Endothelial cell of umbilical vein (primary cell): Measurements from ENCODE around the gene UPK3BL1. TPM values are rescaled to one million over a fixed set of nuclear protein-coding genes. Genes with fewer than 3 reads are reported as not detected.
"Not testable (repeated sequence)": the region's sequence is repeated elsewhere in the genome, so short reads cannot be mapped to it uniquely, and the experiment has no call there.

Experiments
- BruUV-seq: library from RNA; stranded (reverse); fragments of 400-500 nt; replicated peaks from 2 replicates; lab custom pipeline; 2021; lab: Mats Ljungman, UMichigan
- CTCF ChIA-PET: fragments of 300-600, 350-600 bp; sonication (Branson Sonifier 250); formaldehyde crosslinking; loops from one replicate; lab custom pipeline; 2021; ENCODE audit warnings: antibody characterized with exemption, inconsistent platforms; lab: Charles Lee
- POLR2A ChIA-PET: fragments of 300-600, 350-600 bp; sonication (Branson Sonifier 250); formaldehyde crosslinking; loops from one replicate; lab custom pipeline; 2021; ENCODE audit warnings: antibody characterized with exemption, inconsistent platforms; lab: Charles Lee
- DNase-seq: peaks from one replicate; pipeline ENCODE4 v3.0.0-alpha.2; 2011; ENCODE audit warnings: low read depth, low spot score
- FAIRE-seq: peaks from 2 replicates; lab custom pipeline; 2011; peaks lifted over from hg19 to GRCh38; lab: Jason Lieb, UNC
- H2AFZ ChIP-seq: 2 replicates; pipeline ENCODE4 v1.6.0; 2012; ENCODE audit warnings: low read depth, low read length, control low read depth, inconsistent platforms
- H3K27ac ChIP-seq: 2 replicates; pipeline ENCODE4 v1.5.1; 2011; ENCODE audit warnings: low read depth, mild to moderate bottlenecking, control low read depth, low read length, moderate library complexity; ENCODE audit not compliant: insufficient read depth
- H3K27me3 ChIP-seq, 2 experiments: 2 replicates each; pipeline versions ENCODE4 v1.6.0 to v1.6.1; 2011; ENCODE audit warnings: low read length in 2 of 2, mixed read lengths in 1 of 2; ENCODE audit not compliant: control insufficient read depth in 2 of 2, insufficient read depth in 2 of 2
- H3K36me3 ChIP-seq, 2 experiments: 2 replicates in 1 of 2; 3 replicates in 1 of 2; pipeline ENCODE4 v1.5.1; 2011; ENCODE audit warnings: low read length in 2 of 2, mild to moderate bottlenecking in 1 of 2, moderate library complexity in 1 of 2; ENCODE audit not compliant: control insufficient read depth in 2 of 2, insufficient read depth in 2 of 2; ENCODE audit errors: extremely low read depth in 1 of 2
- H3K4me1 ChIP-seq: 3 replicates; pipeline ENCODE4 v1.5.1; 2011; ENCODE audit warnings: mild to moderate bottlenecking, low read length; ENCODE audit not compliant: control insufficient read depth, insufficient read depth; ENCODE audit errors: extremely low read depth
- H3K4me2 ChIP-seq: 2 replicates; pipeline ENCODE4 v1.6.1; 2011; ENCODE audit warnings: low read length, control low read depth, mixed read lengths; ENCODE audit not compliant: insufficient read depth
- H3K4me3 ChIP-seq, 3 experiments: fragments of 200-600 bp in 1 of 3; sonication (generic), shearing (Covaris generic) in 1 of 3; replicated peaks in 1 of 3; 2 replicates each; pipeline ENCODE4 v1.5.1; 2011 to 2016; ENCODE audit warnings: control low read depth in 3 of 3, low read length in 3 of 3, mild to moderate bottlenecking in 2 of 3, inconsistent platforms in 1 of 3, low read depth in 1 of 3, moderate library complexity in 1 of 3; ENCODE audit not compliant: insufficient read depth in 1 of 3
- H3K79me2 ChIP-seq: 2 replicates; pipeline ENCODE4 v1.6.0; 2012; ENCODE audit warnings: low read length, inconsistent platforms; ENCODE audit not compliant: control insufficient read depth, insufficient read depth
- H3K9ac ChIP-seq: replicated peaks from 2 replicates; pipeline ENCODE3; 2011; ENCODE audit warnings: low read length, control low read depth; ENCODE audit not compliant: insufficient read depth; ENCODE audit errors: extremely low read depth
- H3K9me1 ChIP-seq: replicated peaks from 3 replicates; pipeline ENCODE4 v1.6.0; 2011; ENCODE audit warnings: mild to moderate bottlenecking, low read length; ENCODE audit not compliant: control insufficient read depth, insufficient read depth; ENCODE audit errors: extremely low read depth
- H3K9me3 ChIP-seq: replicated peaks from 2 replicates; pipeline ENCODE4 v1.5.1; 2012; ENCODE audit warnings: low read length, inconsistent platforms; ENCODE audit not compliant: control insufficient read depth, insufficient read depth
- H4K20me1 ChIP-seq: replicated peaks from 2 replicates; pipeline ENCODE3; 2011; ENCODE audit warnings: mild to moderate bottlenecking, low read length; ENCODE audit not compliant: control insufficient read depth, insufficient read depth; ENCODE audit errors: extremely low read depth
- dilution Hi-C: fragments of 300-500 bp; cut with MboI; formaldehyde crosslinking; loops from one replicate; pipeline ENCODE4 v1.15.0; 2019; ENCODE audit warnings: low sequenced_read_pairs; ENCODE audit not compliant: extremely low pct_ligation_motif_present
- intact Hi-C: fragments of 100-400 bp; cut with micrococcal nuclease; formaldehyde crosslinking; loops from one replicate; pipeline ENCODE4 v1.10.0; 2022
- polyA plus RNA-seq, 4 experiments: library from polyadenylated mRNA; depleted of rRNA in 3 of 4; stranded (reverse) in 3 of 4; unstranded in 1 of 4; fragments of >200 nt; gene quantifications; 2 replicates each; pipeline versions ENCODE4 v1.2.1 to v1.2.3, GENCODE V29; 2011 to 2012; ENCODE audit warnings: missing spikeins in 1 of 4
- total RNA-seq: library from RNA; stranded (reverse); gene quantifications from 2 replicates; pipeline ENCODE4 v1.2.3, GENCODE V29; 2021

Gene UPK3BL1
- total and polyA plus RNA-seq, 2 donors (not counting 3 experiments of a cell fraction or from before 2014, with no cell fraction given), result 14.1 to 17.8 TPM

DNA sequence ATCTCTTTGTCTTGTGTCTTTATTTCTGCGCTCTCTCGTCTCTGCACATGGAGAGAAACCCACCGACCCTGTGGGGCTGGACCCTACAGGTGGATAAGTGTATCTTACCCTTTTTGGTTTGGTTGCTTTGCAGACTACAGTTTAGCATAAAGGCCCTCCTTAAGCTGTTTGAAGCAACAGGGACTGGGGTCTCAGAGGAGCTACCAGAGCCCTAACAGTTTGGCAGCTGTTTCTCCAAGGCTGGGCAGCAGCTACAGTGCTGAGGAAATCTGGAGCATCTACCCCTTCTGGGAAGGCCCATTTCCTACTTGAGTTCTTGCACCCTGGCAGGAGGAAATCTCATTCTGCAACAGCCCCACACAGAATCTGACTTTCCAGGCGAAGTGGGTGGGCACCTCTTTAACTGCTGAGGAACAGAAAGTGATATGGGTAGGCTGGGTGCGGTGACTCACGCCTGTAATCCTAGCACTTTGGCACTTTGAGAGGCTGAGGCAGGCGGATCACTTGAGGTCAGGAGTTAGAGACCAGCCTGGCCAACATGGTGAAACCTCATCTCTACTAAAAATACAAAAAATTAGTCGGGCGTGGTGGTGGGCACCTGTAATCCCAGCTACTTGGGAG lies 31.0 kb upstream of the UPK3BL1 start:
- CTCF ChIA-PET, BruUV-seq, H3K79me2 ChIP-seq, H3K4me3 ChIP-seq, intact Hi-C loops, H2AFZ ChIP-seq, H3K9ac ChIP-seq, H4K20me1 ChIP-seq, dilution Hi-C loops, POLR2A ChIA-PET, FAIRE-seq, DNase-seq, H3K4me1 ChIP-seq, H3K27ac ChIP-seq, H3K27me3 ChIP-seq, H3K36me3 ChIP-seq, H3K9me3 ChIP-seq, H3K9me1 ChIP-seq, H3K4me2 ChIP-seq: not testable (repeated sequence)

DNA sequence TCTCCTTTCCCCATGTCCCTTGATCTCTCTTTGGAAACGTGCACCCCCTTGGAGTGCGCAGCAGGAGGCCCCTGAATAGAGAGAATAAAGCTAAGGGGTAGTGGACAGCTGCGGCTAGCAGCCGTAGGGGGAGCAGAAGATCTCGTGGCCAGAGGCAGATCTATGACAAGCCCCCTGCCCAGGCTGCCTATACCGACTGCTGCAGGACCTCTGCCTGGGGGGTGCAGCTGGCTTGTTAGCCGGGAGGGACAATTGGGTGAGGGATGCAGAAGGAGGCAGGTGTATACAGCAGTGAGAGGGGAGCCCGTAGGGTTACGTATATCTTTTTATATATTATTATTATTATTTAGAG lies 29.3 kb upstream of the UPK3BL1 start:
- POLR2A ChIA-PET, CTCF ChIA-PET: not testable (repeated sequence)

More for the DNA sequence above, 29.3 kb upstream of the UPK3BL1 start:
- DNase-seq, H4K20me1 ChIP-seq, FAIRE-seq, BruUV-seq, H2AFZ ChIP-seq, H3K27ac ChIP-seq, H3K36me3 ChIP-seq, H3K9me1 ChIP-seq, dilution Hi-C loops, H3K4me1 ChIP-seq, H3K9ac ChIP-seq, H3K9me3 ChIP-seq, H3K4me3 ChIP-seq, H3K27me3 ChIP-seq, intact Hi-C loops, H3K4me2 ChIP-seq, H3K79me2 ChIP-seq: not testable (repeated sequence)
